Measurements from ENCODE around the gene CLDN7. TPM values are rescaled to one million over a fixed set of nuclear protein-coding genes. Genes with fewer than 3 reads are reported as not detected.
A peak's percentile ranks its signal among the peaks of the same experiment; 100 is the strongest.

Gene CLDN7
- total RNA-seq, 2 donors from 2014 or later = 0.55 to 1.5 TPM

DNA sequence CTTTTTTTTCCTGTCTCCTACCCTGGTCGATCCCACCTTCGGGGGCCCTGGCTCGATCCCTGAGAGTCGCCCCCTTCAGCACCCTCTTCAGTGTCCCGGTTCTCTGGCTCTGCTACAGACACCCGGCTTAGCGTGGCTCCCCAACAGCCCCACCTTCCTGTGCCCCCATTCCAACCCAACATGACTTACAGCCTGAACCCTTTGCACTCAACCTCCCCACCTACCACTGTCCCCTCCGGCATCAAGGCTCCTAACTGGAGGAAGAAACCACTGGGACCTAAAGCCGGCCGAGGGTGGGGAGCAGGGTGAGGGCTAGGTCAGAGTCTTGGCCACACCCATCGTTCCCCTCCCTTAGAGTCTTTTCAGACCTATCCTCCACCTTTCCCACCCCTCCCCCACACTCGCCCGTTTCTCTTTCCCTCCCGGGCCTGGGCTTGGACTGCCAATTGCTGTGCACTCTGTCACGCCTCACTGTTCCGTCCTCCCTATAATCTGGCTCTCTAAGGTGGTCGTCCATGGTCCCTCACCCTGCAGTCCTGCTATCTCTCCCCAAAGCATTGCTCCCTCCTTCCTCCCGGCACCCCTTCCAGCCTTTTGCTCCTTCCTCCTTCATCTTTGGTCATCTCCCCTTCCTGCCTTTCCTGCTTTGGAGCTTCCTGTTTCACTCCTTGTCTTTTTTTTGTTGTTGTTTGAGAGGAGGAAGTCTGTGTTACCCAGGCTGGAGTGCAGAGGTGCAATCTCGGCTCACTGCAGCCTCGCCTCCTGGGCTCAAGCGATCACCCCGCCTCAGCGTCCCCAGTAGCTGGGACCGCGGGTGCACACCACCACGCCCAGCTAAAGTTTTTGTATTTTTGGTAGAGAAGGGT lies 890 bp upstream of the CLDN7 start:
- Mint-ChIP-seq H3K27ac (no peak overlapping the region), H3K36me3 (peaks cover 0 to 6% of the 10 kb centered on the region in 2 donors), H3K9me3 (no peaks in the 10 kb centered on the region)
- peak in 1 of 2 donors; percentile 42 for ATAC-seq
- no peak for DNase-seq (ENCODE audit: low spot score in 2 of 2)

DNA sequence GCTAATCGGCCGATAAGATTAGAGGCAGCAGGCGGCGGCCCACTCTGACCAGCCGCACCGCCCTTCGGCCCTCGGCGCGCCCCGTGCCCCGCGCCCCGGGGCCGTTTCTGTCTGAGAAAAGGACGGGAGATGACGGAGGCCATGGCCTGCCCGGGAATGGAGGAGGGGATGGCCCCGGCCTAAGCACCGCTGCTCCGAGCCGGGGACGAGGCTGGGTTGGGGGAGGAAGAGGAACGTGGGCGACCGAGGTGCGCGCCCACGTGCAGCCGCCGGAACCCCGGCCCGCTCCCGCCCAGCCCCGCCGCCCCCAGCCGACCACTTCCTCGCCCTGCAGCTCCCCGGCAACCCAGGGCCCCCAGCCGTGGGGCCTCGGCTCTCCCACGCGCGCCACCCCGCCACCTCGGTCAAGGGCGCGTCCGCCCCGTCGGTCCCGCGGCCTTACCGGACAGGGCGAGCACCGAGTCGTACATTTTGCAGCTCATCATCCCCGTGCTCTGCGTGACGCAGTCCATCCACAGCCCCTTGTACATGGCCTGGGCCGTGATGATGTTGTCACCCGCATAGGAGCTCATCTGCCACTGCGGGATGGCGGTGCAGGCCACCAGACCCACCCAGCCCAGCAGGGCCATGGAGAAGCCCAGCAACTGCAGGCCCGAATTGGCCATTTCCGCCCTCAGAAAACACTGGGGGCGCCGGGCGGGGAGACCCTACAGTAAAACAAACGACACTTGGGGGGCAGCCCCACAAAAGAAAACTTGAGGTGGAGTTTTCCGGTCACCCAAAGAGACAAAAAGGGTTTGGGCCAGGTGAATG lies 693 bp downstream of the CLDN7 start:
- no peak overlapping the region for H3K27ac Mint-ChIP-seq
- ATAC-seq = peak; percentile 42 to 64

GRCh38 chr17:7260651-7261378 lies 1.5 kb downstream of the CLDN7 start:
- peaks cover 5 to 6% of the 10 kb centered on the region in 2 donors for H3K36me3 Mint-ChIP-seq
- no peaks in the 10 kb centered on the region for H3K9me3 Mint-ChIP-seq
- H3K27ac Mint-ChIP-seq = no peak overlapping the region
- DNase-seq (ENCODE audit: low spot score in 2 of 2) (peak in 1 of 2 donors; percentile 32), ATAC-seq (peak; percentile 50 to 61)

More for the DNA sequence above, 693 bp downstream of the CLDN7 start:
- peak in 1 of 2 donors; percentile 19 for DNase-seq (ENCODE audit: low spot score in 2 of 2)
- Mint-ChIP-seq H3K36me3 (peaks cover 0 to 6% of the 10 kb centered on the region in 2 donors), H3K9me3 (no peaks in the 10 kb centered on the region)

- Mint-ChIP-seq H3K36me3 (peaks cover 5 to 6% of the 10 kb centered on the region in 2 donors), H3K27ac (no peak overlapping the region), H3K9me3 (no peaks in the 10 kb centered on the region)
- DNase-seq (ENCODE audit: low spot score in 2 of 2) (no peak), ATAC-seq (no peak)
These were observed 2.1 kb downstream of the CLDN7 start for GRCh38 chr17:7260151-7260550.

DNA sequence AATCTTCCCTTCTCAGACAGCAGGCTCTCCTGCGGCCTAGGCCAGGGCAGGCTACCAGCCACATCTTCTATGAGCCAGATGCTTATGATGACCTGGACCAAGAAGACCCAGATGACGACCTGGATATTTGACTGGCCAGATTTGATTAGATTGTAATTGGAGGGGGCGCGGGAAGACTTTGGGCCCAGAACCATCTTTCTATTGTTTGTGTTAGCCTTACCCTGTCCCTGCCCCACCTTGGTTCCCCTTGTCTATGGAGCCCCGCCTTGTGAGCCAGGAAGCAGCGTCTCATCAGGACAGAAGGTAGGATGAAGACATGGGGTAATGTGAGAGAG lies 2.8 kb downstream of the CLDN7 start:
- Mint-ChIP-seq H3K9me3 (no peaks in the 10 kb centered on the region), H3K27ac (peak overlapping the region in 1 of 2 donors; percentile 29), H3K36me3 (peaks cover 6 to 8% of the 10 kb centered on the region in 2 donors)
- DNase-seq (ENCODE audit: low spot score in 2 of 2) = no peak
- ATAC-seq = no peak

DNA sequence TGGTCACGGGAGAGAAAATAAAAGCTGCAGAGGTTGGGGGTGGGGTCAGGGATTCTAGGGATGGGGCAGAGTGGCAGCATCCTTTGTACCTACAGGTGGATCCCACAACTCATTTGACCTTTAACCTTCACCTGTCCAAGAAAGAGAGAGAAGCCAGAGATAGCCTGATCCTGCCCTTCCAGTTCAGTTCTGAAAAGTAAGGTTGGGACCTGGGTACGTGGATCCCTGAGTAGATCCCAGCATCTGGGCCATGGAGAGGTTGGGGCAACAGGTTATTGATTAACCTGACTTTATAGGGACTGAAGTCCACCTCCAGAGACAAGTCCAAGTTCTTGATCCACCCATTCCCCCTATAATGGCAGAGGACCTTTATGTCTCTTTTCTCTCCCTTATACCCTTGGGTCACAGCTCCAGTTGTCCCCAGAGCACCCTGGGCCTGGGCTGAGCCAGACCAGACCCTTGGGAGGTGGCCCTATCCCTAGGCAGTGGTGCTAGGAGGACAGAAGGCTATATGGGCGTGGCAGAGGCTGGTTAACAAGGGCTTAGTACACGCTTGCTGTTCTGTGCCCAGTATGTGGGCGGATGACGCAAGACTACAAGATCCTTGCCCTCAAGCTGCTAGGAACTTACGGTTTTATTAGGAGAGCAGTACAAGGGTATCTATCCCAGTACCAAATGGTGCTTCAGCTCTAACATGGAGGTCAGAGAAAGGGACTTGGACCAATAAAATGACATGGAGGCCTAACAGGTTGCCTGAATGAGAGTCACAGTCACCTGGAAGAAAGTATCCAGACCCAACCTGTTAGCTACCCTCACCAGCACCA lies 3.3 kb downstream of the CLDN7 start:
- H3K9me3 Mint-ChIP-seq = no peaks in the 10 kb centered on the region
- ATAC-seq = peak in 1 of 2 donors; percentile 20
- peaks cover 6 to 9% of the 10 kb centered on the region in 2 donors for H3K36me3 Mint-ChIP-seq
- peak overlapping the region in 1 of 2 donors; percentile 29 for H3K27ac Mint-ChIP-seq
- DNase-seq (ENCODE audit: low spot score in 2 of 2) = no peak

- ATAC-seq (no peak), DNase-seq (ENCODE audit: low spot score in 2 of 2) (no peak)
- Mint-ChIP-seq H3K36me3 (peaks cover 18 to 22% of the 10 kb centered on the region in 2 donors), H3K9me3 (no peaks in the 10 kb centered on the region), H3K27ac (peak overlapping the region in 1 of 2 donors; percentile 88)
These were observed 5.4 kb downstream of the CLDN7 start for GRCh38 chr17:7256766-7257456.

GRCh38 chr17:7254511-7254910 lies 7.8 kb downstream of the CLDN7 start:
- DNase-seq (ENCODE audit: low spot score in 2 of 2) (no peak), ATAC-seq (no peak)
- peak overlapping the region in 1 of 2 donors; percentile 27 for H3K27ac Mint-ChIP-seq
- peaks cover 31 to 35% of the 10 kb centered on the region in 2 donors for H3K36me3 Mint-ChIP-seq
- H3K9me3 Mint-ChIP-seq = no peaks in the 10 kb centered on the region

DNA sequence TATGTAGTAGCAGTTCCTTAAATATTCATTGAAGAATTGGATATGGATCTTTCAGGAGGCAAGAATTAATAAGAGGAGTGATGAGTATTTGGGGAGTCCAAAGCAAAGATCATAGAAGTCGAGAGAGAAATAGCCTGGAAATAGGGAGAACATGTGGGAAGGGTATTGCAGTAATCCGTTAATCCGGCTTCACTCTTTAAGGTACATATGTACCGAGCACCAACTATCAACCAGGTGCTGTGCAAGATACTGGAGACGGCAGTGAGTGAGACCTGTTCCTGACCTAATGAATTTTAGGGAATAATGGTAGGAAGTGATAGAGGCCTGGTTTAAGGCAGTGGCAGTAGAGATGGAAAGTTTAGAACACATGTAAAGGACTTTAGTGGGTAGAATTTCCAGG lies 9.2 kb downstream of the CLDN7 start:
- DNase-seq (ENCODE audit: low spot score in 2 of 2) (no peak), ATAC-seq (no peak)
- H3K27ac Mint-ChIP-seq = peak overlapping the region; percentile 99 to 100
- H3K36me3 Mint-ChIP-seq = peaks cover 25 to 35% of the 10 kb centered on the region in 2 donors
- H3K9me3 Mint-ChIP-seq = no peaks in the 10 kb centered on the region

DNA sequence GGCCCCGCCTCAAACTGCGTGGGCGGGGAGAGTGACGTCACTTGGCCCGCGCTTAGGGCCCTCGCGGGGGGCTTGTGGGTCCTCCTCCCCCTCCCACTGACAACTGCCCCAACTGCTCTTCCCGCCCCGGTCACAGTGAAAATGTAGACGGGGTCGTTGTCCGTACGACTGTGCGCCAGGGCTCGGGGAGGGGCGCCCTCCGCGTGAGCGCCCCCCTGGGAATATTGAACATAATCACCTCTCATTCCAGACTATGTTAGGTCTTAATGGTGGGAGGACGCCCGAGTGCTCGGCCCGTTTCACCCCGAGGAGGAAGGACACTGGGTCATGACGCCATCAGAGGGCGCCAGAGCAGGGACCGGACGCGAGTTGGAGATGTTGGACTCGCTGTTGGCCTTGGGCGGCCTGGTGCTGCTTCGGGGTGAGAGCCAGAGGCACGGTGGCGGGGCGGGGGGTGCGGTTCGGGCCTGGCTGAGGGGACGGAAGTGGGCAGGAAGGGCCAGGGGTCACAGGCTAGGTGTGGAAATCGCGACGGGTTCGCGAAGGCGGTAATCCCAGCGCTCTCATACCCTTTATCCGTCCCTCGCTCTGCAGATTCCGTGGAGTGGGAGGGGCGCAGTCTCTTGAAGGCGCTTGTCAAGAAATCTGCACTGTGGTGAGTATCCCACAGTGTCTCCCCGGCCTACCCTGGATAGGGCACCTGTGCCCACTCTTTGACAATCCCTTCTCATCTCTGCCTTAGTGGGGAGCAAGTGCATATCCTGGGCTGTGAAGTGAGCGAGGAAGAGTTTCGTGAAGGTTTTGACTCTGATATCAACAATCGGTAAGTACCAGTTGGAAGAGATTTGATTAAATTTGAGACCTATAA lies 9.9 kb downstream of the CLDN7 start, which contains the start of gene ELP5:
TSS of gene ELP5 (plus strand) at position 40 of the 868 bp plus-strand sequence. CDS start at position 376, 336 bp downstream.
- Mint-ChIP-seq H3K9me3 (no peaks in the 10 kb centered on the region), H3K27ac (peak within 1 kb of the TSS; percentile 99 to 100), H3K36me3 (peaks cover 25 to 35% of the 10 kb centered on the region in 2 donors)
- DNase-seq (ENCODE audit: low spot score in 2 of 2) (peak; percentile 88 to 99), ATAC-seq (peak; percentile 69 to 72)

- Mint-ChIP-seq H3K36me3 (peaks cover 27 to 35% of the 10 kb centered on the region in 2 donors), H3K9me3 (no peaks in the 10 kb centered on the region), H3K27ac (peak within 1 kb of the TSS; percentile 99 to 100)
- ATAC-seq (peak; percentile 97 to 98), DNase-seq (ENCODE audit: low spot score in 2 of 2) (peak in 1 of 2 donors; percentile 99)
These were observed 10.6 kb downstream of the CLDN7 start, which contains the start of gene CTDNEP1 for GRCh38 chr17:7251661-7252175. Gene CTDNEP1, minus strand, starts transcription at chr17:7251734. Its CDS starts 438 bp downstream, at chr17:7251296.

GRCh38 chr17:7250695-7251627 lies 11.3 kb downstream of the CLDN7 start:
- Mint-ChIP-seq H3K27ac (peak overlapping the region; percentile 99), H3K36me3 (peaks cover 34 to 36% of the 10 kb centered on the region in 2 donors), H3K9me3 (no peaks in the 10 kb centered on the region)
- DNase-seq (ENCODE audit: low spot score in 2 of 2) (no peak), ATAC-seq (peak; percentile 0 to 1)

- peaks cover 37 to 38% of the 10 kb centered on the region in 2 donors for H3K36me3 Mint-ChIP-seq
These were observed 12.4 kb downstream of the CLDN7 start for GRCh38 chr17:7249830-7250229.

More at GRCh38 chr17:7249830-7250229, 12.4 kb downstream of the CLDN7 start:
- Mint-ChIP-seq H3K27ac (peak overlapping the region; percentile 99), H3K9me3 (no peaks in the 10 kb centered on the region)
- ATAC-seq (no peak), DNase-seq (ENCODE audit: low spot score in 2 of 2) (no peak)

All from activated naive CD4-positive, alpha-beta T cell treated with anti-CD3 and anti-CD28 coated beads, Interleukin-2, amount 50 U/mL, for 72 hours (primary cell).